ENCODE results near the gene RERE.

RERE gene

GRCh38 chr1:8633741-8634501 lies 183.5 kb downstream of the RERE start:
- H3K4me3 ChIP-seq (ENCODE audit: low read depth, low read length): no peak overlapping the region
- ChIA-PET CTCF (interaction anchor here (0.6 kb wide), 1 partner anchor 17 kb away, joined by 3 read pairs; no protein-coding TSS in a partner anchor), POLR2A (no interaction called here)
- TF ChIP-seq, protein P1, sequence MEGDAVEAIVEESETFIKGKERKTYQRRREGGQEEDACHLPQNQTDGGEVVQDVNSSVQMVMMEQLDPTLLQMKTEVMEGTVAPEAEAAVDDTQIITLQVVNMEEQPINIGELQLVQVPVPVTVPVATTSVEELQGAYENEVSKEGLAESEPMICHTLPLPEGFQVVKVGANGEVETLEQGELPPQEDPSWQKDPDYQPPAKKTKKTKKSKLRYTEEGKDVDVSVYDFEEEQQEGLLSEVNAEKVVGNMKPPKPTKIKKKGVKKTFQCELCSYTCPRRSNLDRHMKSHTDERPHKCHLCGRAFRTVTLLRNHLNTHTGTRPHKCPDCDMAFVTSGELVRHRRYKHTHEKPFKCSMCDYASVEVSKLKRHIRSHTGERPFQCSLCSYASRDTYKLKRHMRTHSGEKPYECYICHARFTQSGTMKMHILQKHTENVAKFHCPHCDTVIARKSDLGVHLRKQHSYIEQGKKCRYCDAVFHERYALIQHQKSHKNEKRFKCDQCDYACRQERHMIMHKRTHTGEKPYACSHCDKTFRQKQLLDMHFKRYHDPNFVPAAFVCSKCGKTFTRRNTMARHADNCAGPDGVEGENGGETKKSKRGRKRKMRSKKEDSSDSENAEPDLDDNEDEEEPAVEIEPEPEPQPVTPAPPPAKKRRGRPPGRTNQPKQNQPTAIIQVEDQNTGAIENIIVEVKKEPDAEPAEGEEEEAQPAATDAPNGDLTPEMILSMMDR (IDR thresholded peaks at IDR 0.05; ENCODE audit: insufficient read depth, low read length, missing control alignments): no peak
- DNase-seq (ENCODE audit: low read depth, low spot score): no peak

DNA sequence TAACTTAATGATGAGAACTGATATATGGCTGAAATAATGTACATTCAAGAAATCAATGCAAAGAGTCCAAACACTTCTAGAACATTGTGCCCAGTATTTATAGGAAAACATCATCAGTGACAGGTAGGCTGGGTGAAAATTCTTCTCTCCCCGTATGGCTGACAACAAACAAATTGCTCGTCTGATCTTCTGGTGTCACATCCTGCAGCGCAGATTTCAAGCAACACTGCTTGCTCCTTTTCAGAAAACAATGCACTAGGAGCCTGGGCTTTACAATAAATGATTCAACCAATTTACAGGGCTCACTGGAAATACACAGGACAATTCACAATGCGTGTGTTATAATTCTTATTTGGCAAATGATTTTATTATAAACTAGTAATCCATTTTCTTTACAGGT lies 185.3 kb downstream of the RERE start:
- POLR2A ChIA-PET: no interaction called here
- no peak for DNase-seq (ENCODE audit: low read depth, low spot score)
- H3K4me3 ChIP-seq (ENCODE audit: low read depth, low read length): no peak overlapping the region
- CTCF ChIA-PET: interaction anchor here (1.0 to 1.2 kb wide), 2 partner anchors 19 to 40 kb away, joined by 3 to 4 read pairs; no protein-coding TSS in a partner anchor
- TF ChIP-seq, protein P1 (IDR thresholded peaks at IDR 0.05; ENCODE audit: insufficient read depth, low read length, missing control alignments): no peak

- CTCF ChIA-PET: interaction anchor here (1.0 to 1.5 kb wide), 4 partner anchors 20 to 95 kb away, joined by 3 to 4 read pairs (median 4); no protein-coding TSS in a partner anchor
- POLR2A ChIA-PET: no interaction called here
- DNase-seq (ENCODE audit: low read depth, low spot score): no peak
- no peak overlapping the region for H3K4me3 ChIP-seq (ENCODE audit: low read depth, low read length)
- TF ChIP-seq, protein P1 (IDR thresholded peaks at IDR 0.05; ENCODE audit: insufficient read depth, low read length, missing control alignments): no peak
Observed at GRCh38 chr1:8631163-8631562, 186.3 kb downstream of the RERE start.

GRCh38 chr1:8629241-8630091 lies 188.0 kb downstream of the RERE start:
- TF ChIP-seq, protein P1 (IDR thresholded peaks at IDR 0.05; ENCODE audit: insufficient read depth, low read length, missing control alignments): no peak
- DNase-seq (ENCODE audit: low read depth, low spot score): no peak
- H3K4me3 ChIP-seq (ENCODE audit: low read depth, low read length): no peak overlapping the region
- POLR2A ChIA-PET: no interaction called here
- CTCF ChIA-PET: interaction anchor here (0.9 to 2.6 kb wide), 2 partner anchors 11 to 14 kb away, joined by 4 to 9 read pairs; no protein-coding TSS in a partner anchor

DNA sequence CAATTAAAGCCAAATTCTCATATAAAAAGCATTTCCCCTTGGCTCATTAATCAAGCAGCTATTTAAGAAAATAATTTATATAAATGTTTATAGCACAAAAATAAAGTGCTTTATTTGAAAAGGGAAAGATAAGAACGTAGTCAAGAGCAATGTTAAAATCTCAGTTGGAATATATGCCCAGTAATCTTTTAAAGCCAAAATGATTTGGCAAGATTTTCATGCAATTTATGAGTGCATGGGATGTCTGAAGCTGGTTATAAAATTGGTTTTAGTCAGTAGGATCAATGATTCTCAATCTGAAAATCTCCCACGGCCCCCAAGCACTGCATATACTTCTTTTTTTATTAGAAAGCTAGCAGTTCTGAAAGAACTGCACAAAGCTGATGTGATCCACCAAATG lies 188.8 kb downstream of the RERE start:
- ChIA-PET CTCF (interaction anchor here (1.3 to 2.6 kb wide), 4 partner anchors 12 to 220 kb away, joined by 3 to 9 read pairs (median 6); no protein-coding TSS in a partner anchor), POLR2A (no interaction called here)
- DNase-seq (ENCODE audit: low read depth, low spot score): no peak
- TF ChIP-seq, protein P1 (IDR thresholded peaks at IDR 0.05; ENCODE audit: insufficient read depth, low read length, missing control alignments): no peak
- H3K4me3 ChIP-seq (ENCODE audit: low read depth, low read length): no peak overlapping the region

DNA sequence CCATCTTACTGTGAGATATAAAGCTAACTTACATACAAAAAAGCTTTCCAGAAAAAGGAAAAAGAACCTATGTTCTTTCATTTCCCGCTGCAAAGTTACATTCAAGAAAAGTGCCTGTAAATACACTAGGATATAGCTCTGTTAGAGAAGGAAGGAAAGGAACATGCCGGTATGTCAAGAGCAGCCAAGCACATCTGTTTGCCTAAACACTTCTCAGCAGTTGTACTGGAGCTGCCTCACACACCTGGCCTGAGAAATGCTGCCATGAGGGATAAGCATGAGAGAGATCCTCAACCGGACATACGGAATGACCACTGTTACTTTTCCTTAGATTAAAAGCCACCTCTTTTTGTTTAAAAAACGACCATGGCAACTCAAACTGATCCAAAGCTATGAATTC lies 189.7 kb downstream of the RERE start:
- H3K4me3 ChIP-seq (ENCODE audit: low read depth, low read length): no peak overlapping the region
- ChIA-PET CTCF (interaction anchor here (0.6 to 2.6 kb wide), 6 partner anchors 10 to 221 kb away, joined by 3 to 9 read pairs (median 4); no protein-coding TSS in a partner anchor), POLR2A (no interaction called here)
- TF ChIP-seq, protein P1 (IDR thresholded peaks at IDR 0.05; ENCODE audit: insufficient read depth, low read length, missing control alignments): no peak
- DNase-seq (ENCODE audit: low read depth, low spot score): no peak

Measured in AG04449 (cell line).